MM.1S (cell line): ENCODE results near the gene RAI1.

Source experiments
- DNase-seq: peaks from one replicate; pipeline ENCODE4 v3.0.0-alpha.2; 2015
- H2AFZ ChIP-seq: fragments of 300-600 bp; sonication (generic); 2 replicates; pipeline ENCODE4 v1.6.0; 2016; ENCODE audit warnings: antibody characterized with exemption, low read length
- H3F3A ChIP-seq: fragments of 300-600 bp; sonication (generic); 2 replicates; pipeline ENCODE4 v1.6.1; 2016; ENCODE audit warnings: mild to moderate bottlenecking, antibody characterized with exemption, low read length, moderate library complexity, mixed read lengths; ENCODE audit not compliant: insufficient read depth
- H3K27ac ChIP-seq: fragments of 300-600 bp; sonication (generic); 2 replicates; pipeline ENCODE4 v1.5.1; 2016; ENCODE audit warnings: mild to moderate bottlenecking, low read length
- H3K27me3 ChIP-seq: fragments of 300-600 bp; sonication (generic); replicated peaks from 2 replicates; pipeline ENCODE4 v1.6.0; 2016; ENCODE audit warnings: low read length; ENCODE audit not compliant: insufficient read depth
- H3K36me3 ChIP-seq: fragments of 300-600 bp; sonication (generic); replicated peaks from 2 replicates; pipeline ENCODE4 v1.6.1; 2016; ENCODE audit warnings: mild to moderate bottlenecking, low read length, mixed read lengths; ENCODE audit not compliant: insufficient read depth
- H3K4me1 ChIP-seq: fragments of 300-600 bp; sonication (generic); 2 replicates; pipeline ENCODE4 v1.6.1; 2016; ENCODE audit warnings: low read length, mixed read lengths
- H3K4me2 ChIP-seq: fragments of 300-600 bp; sonication (generic); 2 replicates; pipeline ENCODE4 v1.6.0; 2016; ENCODE audit warnings: low read depth, low read length
- H3K4me3 ChIP-seq: fragments of 300-600 bp; sonication (generic); 2 replicates; pipeline ENCODE4 v1.5.1; 2016; ENCODE audit warnings: low read length, mixed read lengths
- H3K79me2 ChIP-seq: fragments of 300-600 bp; sonication (generic); 2 replicates; pipeline ENCODE4 v1.6.1; 2016; ENCODE audit warnings: mixed run types, low read length, mixed read lengths
- H3K9ac ChIP-seq: fragments of 300-600 bp; sonication (generic); 2 replicates; pipeline ENCODE4 v1.6.1; 2016; ENCODE audit warnings: low read length, mixed read lengths
- H3K9me2 ChIP-seq: fragments of 300-600 bp; sonication (generic); replicated peaks from 2 replicates; pipeline ENCODE4 v1.6.1; 2016; ENCODE audit warnings: mild to moderate bottlenecking, low read length, mixed read lengths; ENCODE audit not compliant: insufficient read depth
- H3K9me3 ChIP-seq: fragments of 300-600 bp; sonication (generic); replicated peaks from 2 replicates; pipeline ENCODE4 v1.6.1; 2016; ENCODE audit warnings: mild to moderate bottlenecking, low read length, mixed read lengths; ENCODE audit not compliant: insufficient read depth
- H4K20me1 ChIP-seq: fragments of 300-600 bp; sonication (generic); 2 replicates; pipeline ENCODE4 v1.6.1; 2016; ENCODE audit warnings: mild to moderate bottlenecking, low read length, moderate library complexity, mixed read lengths; ENCODE audit not compliant: insufficient read depth
- EZH2 ChIP-seq: fragments of 300-600 bp; sonication (generic); optimal IDR thresholded peaks from 2 replicates; pipeline ENCODE3; 2017; ENCODE audit warnings: low read depth, mild to moderate bottlenecking, antibody characterized with exemption, low read length, mixed read lengths
- EZH2phosphoT487 ChIP-seq: fragments of 300-600 bp; sonication (generic); IDR thresholded peaks from 2 replicates; pipeline ENCODE4 v1.6.1; 2018; ENCODE audit warnings: antibody characterized with exemption, low read length
- TF ChIP-seq, protein P1 (sequence below): fragments of 300-600 bp; sonication (generic); IDR thresholded peaks from 2 replicates; pipeline ENCODE4 v1.5.1; 2016; ENCODE audit warnings: antibody characterized with exemption, low read length, mixed read lengths

The RAI1 gene

DNA sequence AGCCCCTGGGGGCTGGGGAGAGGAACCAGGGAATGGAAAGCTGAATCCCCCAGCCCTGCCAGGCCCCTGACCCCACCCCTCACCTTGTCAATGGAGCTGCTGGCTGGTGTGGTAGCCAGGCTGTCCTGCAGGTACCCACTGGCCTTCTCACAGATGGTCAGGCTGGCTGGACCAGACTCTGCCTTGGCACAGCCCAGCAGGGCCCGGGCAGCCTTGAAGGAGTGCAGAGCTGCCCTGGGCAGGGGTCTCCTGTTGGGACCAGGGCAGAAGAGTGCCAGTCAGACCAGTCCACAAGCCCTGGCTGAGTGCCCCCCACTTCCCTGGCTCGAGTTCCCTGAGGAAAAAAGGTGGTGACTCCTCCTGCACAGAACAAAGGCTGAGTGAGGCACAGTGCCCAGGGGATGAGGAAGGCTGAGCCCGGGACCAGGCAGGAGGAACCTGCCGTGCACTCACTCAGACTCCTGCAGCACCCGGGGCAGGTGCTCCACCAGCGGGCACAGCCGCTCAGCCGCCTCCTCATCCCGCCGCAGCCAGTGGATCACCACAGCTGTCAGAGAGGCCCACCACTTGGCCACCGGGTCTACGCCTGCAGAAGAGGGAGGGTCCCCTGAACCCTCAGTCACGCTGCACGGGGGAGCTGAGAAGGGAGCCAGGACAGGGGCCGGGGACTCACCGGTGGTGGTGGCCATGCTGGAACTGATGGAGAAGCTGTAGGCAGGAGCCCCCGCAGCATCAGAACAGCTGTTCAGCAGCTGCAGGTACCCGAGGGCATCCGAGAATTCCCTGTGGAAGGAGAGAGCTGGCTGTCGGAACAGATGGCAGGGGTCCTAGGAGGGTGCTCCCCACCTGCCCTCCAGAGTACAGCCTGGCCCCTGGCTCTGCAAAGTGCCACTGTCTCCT is 133.2 kb downstream of the RAI1 start:
- DNase-seq = no peak
- H4K20me1 ChIP-seq = no peaks in the 10 kb centered on the region
- peaks cover 5% of the 10 kb centered on the region for H3K36me3 ChIP-seq
- TF ChIP-seq, protein P1, sequence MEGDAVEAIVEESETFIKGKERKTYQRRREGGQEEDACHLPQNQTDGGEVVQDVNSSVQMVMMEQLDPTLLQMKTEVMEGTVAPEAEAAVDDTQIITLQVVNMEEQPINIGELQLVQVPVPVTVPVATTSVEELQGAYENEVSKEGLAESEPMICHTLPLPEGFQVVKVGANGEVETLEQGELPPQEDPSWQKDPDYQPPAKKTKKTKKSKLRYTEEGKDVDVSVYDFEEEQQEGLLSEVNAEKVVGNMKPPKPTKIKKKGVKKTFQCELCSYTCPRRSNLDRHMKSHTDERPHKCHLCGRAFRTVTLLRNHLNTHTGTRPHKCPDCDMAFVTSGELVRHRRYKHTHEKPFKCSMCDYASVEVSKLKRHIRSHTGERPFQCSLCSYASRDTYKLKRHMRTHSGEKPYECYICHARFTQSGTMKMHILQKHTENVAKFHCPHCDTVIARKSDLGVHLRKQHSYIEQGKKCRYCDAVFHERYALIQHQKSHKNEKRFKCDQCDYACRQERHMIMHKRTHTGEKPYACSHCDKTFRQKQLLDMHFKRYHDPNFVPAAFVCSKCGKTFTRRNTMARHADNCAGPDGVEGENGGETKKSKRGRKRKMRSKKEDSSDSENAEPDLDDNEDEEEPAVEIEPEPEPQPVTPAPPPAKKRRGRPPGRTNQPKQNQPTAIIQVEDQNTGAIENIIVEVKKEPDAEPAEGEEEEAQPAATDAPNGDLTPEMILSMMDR = no peak
- no peak for TF ChIP-seq EZH2
- no peak for TF ChIP-seq EZH2phosphoT487
- H3K4me3 ChIP-seq = no peak overlapping the region
- no peaks in the 10 kb centered on the region for H3K9me2 ChIP-seq
- H3K27ac ChIP-seq = no peak overlapping the region
- peaks cover 11% of the 10 kb centered on the region for H3F3A ChIP-seq
- no peaks in the 10 kb centered on the region for H3K27me3 ChIP-seq
- 0 out of 2 replicates have a peak, but pooled peaks cover 3% of the 10 kb centered on the region for H3K79me2 ChIP-seq
- no peaks in the 10 kb centered on the region for H3K9me3 ChIP-seq
- no peak overlapping the region for H2AFZ ChIP-seq
- H3K4me2 ChIP-seq = no peak overlapping the region
- H3K4me1 ChIP-seq = 0 out of 2 replicates have a peak, but pooled peaks cover 4% of the 10 kb centered on the region
- no peak overlapping the region for H3K9ac ChIP-seq

DNA sequence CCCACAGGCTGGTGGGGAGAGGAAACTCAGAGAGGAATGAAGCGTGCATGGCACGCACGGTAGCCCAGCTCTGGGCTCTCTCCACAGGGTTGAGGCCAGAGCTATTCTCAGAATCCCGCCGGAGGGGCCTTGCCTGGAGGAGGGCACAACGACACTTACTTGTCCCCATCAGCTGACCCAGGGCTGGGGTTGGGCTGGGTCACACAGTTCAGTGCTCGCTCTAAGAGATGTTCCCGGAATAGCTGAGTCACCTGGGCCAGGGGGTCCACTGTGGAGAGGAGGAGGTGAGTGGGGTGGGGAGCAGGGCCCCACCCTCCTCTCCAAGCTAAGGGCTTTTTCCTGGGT is 133.8 kb downstream of the RAI1 start:
- no peak for DNase-seq
- H2AFZ ChIP-seq = no peak overlapping the region
- peaks cover 5% of the 10 kb centered on the region for H3K36me3 ChIP-seq
- TF ChIP-seq EZH2phosphoT487 (no peak), EZH2 (no peak)
- TF ChIP-seq, protein P1 = no peak
- H3K4me2 ChIP-seq = no peak overlapping the region
- H3K9ac ChIP-seq = no peak overlapping the region
- peaks cover 7% of the 10 kb centered on the region for H3F3A ChIP-seq
- H3K9me3 ChIP-seq = no peaks in the 10 kb centered on the region
- 0 out of 2 replicates have a peak, but pooled peaks cover 1% of the 10 kb centered on the region for H3K4me1 ChIP-seq
- H3K27ac ChIP-seq = no peak overlapping the region
- peaks cover 8% of the 10 kb centered on the region for H3K79me2 ChIP-seq
- H3K9me2 ChIP-seq = no peaks in the 10 kb centered on the region
- H3K27me3 ChIP-seq = no peaks in the 10 kb centered on the region
- H4K20me1 ChIP-seq = no peaks in the 10 kb centered on the region
- H3K4me3 ChIP-seq = no peak overlapping the region

DNA sequence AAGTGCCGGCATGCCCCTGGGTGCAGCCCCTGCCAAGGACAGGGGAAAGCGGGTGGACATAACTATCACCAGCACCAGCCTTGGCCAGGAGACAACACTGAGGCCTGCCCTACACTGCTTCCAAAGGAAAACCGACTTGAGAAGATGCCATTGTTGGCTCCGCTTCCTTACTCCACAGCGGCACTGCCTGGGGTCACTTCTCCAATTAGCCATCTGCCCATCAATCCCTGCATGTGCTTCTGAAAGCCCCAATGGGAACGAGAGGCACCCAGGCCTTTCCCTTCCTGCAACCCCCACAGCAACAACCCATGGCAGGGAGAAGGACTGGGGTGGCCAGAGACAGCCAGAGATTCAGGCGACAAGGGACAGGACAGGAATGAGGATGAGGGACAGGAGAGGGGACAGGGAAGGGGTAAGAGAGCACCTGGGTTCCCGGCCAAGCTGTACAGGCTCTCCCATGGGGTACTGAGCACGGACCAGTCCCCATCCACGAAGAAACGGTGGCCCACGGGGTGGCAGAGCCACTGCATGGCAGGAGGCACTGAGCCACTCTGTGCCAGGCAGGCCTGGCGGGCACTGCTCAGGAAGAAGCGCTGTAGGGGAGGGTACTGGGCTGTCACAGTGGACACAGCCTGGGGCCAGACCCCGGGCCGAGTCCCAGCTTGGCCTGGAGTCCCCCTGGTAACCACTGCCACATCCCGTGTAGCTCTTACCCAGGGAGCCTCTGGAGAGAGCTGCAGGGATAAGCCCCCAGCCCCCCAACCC is 134.4 kb downstream of the RAI1 start:
- TF ChIP-seq, protein P1 = no peak
- TF ChIP-seq EZH2 (no peak), EZH2phosphoT487 (no peak)
- peaks cover 5% of the 10 kb centered on the region for H3K36me3 ChIP-seq
- no peak overlapping the region for H3K27ac ChIP-seq
- H3K9me3 ChIP-seq = no peaks in the 10 kb centered on the region
- no peak overlapping the region for H2AFZ ChIP-seq
- H3K4me3 ChIP-seq = no peak overlapping the region
- no peak overlapping the region for H3K9ac ChIP-seq
- no peaks in the 10 kb centered on the region for H3K9me2 ChIP-seq
- no peak overlapping the region for H3K4me2 ChIP-seq
- H3K4me1 ChIP-seq = 0 out of 2 replicates have a peak, but pooled peaks cover 3% of the 10 kb centered on the region
- no peaks in the 10 kb centered on the region; the same call in 1 of the 2 replicates for H4K20me1 ChIP-seq
- peaks cover 7% of the 10 kb centered on the region for H3F3A ChIP-seq
- no peak for DNase-seq
- peaks cover 13% of the 10 kb centered on the region for H3K79me2 ChIP-seq
- no peaks in the 10 kb centered on the region for H3K27me3 ChIP-seq
